ENCODE results near the gene HOXB9. TPM values are rescaled to one million over a fixed set of nuclear protein-coding genes. Genes with fewer than 3 reads are reported as not detected.
A peak's percentile ranks its signal among the peaks of the same experiment; 100 is the strongest.

HOXB9 gene
- total and polyA plus RNA-seq, 9 of the 15 experiments (the other 6 are each of a cell fraction or from before 2014, with no cell fraction given), result 3.1 to 196 (median 77.6) TPM

- H3K9me1 ChIP-seq (ENCODE audit: control insufficient read depth, insufficient read depth, low read length), result no peaks in the 10 kb centered on the region
- POLR2A ChIA-PET, result interaction anchor here (0.6 to 4.0 kb wide), 5 partner anchors 9 to 610 kb away, joined by 3 to 43 read pairs (median 5); no protein-coding TSS in a partner anchor
- CTCF ChIA-PET (ENCODE audit: low intra/inter-chr PET ratio), result no interaction called here
- no peaks in the 10 kb centered on the region for H3K9me3 ChIP-seq (replicated peaks; ENCODE audit: control insufficient read depth, insufficient read depth, low read depth, low read length)
- peaks cover 26% of the 10 kb centered on the region for H3K36me3 ChIP-seq (ENCODE audit: control insufficient read depth, insufficient read depth, low read length)
- in situ Hi-C loops (cut with MboI), result loop anchor here (10.0 kb wide), 1 partner anchor 592 kb away; the partner anchor contains the start of gene COPZ2
- peaks cover 39 to 61% of the 10 kb centered on the region in 2 experiments for H3K4me1 ChIP-seq (replicated peaks in 1 of 2; ENCODE audit: control insufficient read depth in 2 of 2, insufficient read depth in 2 of 2, low read length in 2 of 2)
- WGBS (ENCODE audit: insufficient coverage, low coverage, missing lambda C conversion rate), result 13% methylated on average over 4 of the region's 5 CpGs
- H3K4me2 ChIP-seq (ENCODE audit: insufficient read depth, low read length), result peak overlapping the region; percentile 99
- peak overlapping the region; percentile 91 to 95; a peak in 3 of 4 replicates for H3K9ac ChIP-seq (ENCODE audit: insufficient read depth in 1 of 2, low read depth in 2 of 2, low read length in 2 of 2)
- peak overlapping the region; percentile 73; the same call in 1 of the 2 replicates for H2AFZ ChIP-seq (ENCODE audit: low read depth, low read length)
- H3K79me2 ChIP-seq (ENCODE audit: control insufficient read depth, insufficient read depth, low read length), result peaks cover 88% of the 10 kb centered on the region
- FAIRE-seq, result no peak
- peaks cover 26% of the 10 kb centered on the region for H4K20me1 ChIP-seq (replicated peaks; ENCODE audit: control insufficient read depth, insufficient read depth, low read length)
- no peaks in the 10 kb centered on the region for H3K27me3 ChIP-seq (ENCODE audit: control insufficient read depth in 2 of 2, insufficient read depth in 2 of 2, low read length in 2 of 2)
- peak overlapping the region; percentile 97 for H3K27ac ChIP-seq (ENCODE audit: extremely low read depth, low read depth, low read length)
- intact Hi-C loops (cut with micrococcal nuclease), result loop anchor here (2.0 to 5.0 kb wide), 2 partner anchors 80 to 370 kb away; partner anchors contain the start of gene IGF2BP1
- H3K4me3 ChIP-seq, result peak overlapping the region; percentile 97
- no TSS peak for BruUV-seq (replicated peaks)
- peak; percentile 0 for ATAC-seq
- peak in 1 of 4 experiments; percentile 53 for DNase-seq (ENCODE audit: extremely low read depth in 1 of 4, low spot score in 3 of 4)
- TF ChIP-seq NFRKB (IDR thresholded peaks at IDR 0.05; ENCODE audit: low read depth), result 0 out of 2 replicates have a peak, but pooled peaks have one; percentile 18
- TF ChIP-seq SUPT5H (IDR thresholded peaks at IDR 0.05), result 0 out of 2 replicates have a peak, but pooled peaks have one; percentile 18
- 0 out of 2 replicates have a peak, but pooled peaks have one; percentile 8 for TF ChIP-seq CUX1 (CRISPR knock-in tag; IDR thresholded peaks at IDR 0.05)
- TF ChIP-seq ZNF668 (CRISPR knock-in tag; IDR thresholded peaks at IDR 0.05), result no peak
- TF ChIP-seq YY1 (IDR thresholded peaks at IDR 0.05; ENCODE audit: borderline replicate concordance in 1 of 3, control insufficient read depth in 1 of 3, extremely low read depth in 1 of 3, insufficient read depth in 3 of 3, insufficient read length in 1 of 3, insufficient replicate concordance in 2 of 3, low read depth in 1 of 3, low read length in 2 of 3), result peak in 2 of 3 experiments; percentile 25 to 88
- peak; percentile 39 for TF ChIP-seq ZNF592 (IDR thresholded peaks at IDR 0.05)
- 0 out of 2 replicates have a peak, but pooled peaks have one; percentile 13 for TF ChIP-seq ZNF445 (CRISPR knock-in tag; IDR thresholded peaks at IDR 0.05; ENCODE audit: low read depth)
- TF ChIP-seq TEAD1 (CRISPR knock-in tag; IDR thresholded peaks at IDR 0.05), result 0 out of 4 replicates have a peak, but pooled peaks of 1 of the 2 experiments have one; percentile 23
- TF ChIP-seq BACH1 (tag; IDR thresholded peaks at IDR 0.05), result peak; percentile 31; the same call in 1 of the 2 replicates
- peak; percentile 27; the same call in 1 of the 2 replicates for TF ChIP-seq SPI1 (IDR thresholded peaks at IDR 0.05; ENCODE audit: borderline replicate concordance, low read depth, low read length)
- 0 out of 2 replicates have a peak, but pooled peaks have one; percentile 10 for TF ChIP-seq ZFX (CRISPR knock-in tag; IDR thresholded peaks at IDR 0.05)
Measured at GRCh38 chr17:48627118-48627597, 1.0 kb upstream of the HOXB9 start.

Data from K562 (cell line).